ENCODE measurements around the gene CNKSR1. TPM values are rescaled to one million over a fixed set of nuclear protein-coding genes. Genes with fewer than 3 reads are reported as not detected.
A peak's percentile ranks its signal among the peaks of the same experiment; 100 is the strongest.

CNKSR1 gene
- total and polyA plus RNA-seq, 2 of the 13 experiments (the other 11 are each of a cell fraction or from before 2014, with no cell fraction given) = 3.4 to 8.9 TPM

GRCh38 chr1:26169669-26170471 is 7.4 kb upstream of the CNKSR1 start, which contains the start of gene ZNF593 (continued):
- TF ChIP-seq ZNF646 (CRISPR knock-in tag; IDR thresholded peaks at IDR 0.05) (no peak), ZNF274 (CRISPR knock-in tag; IDR thresholded peaks at IDR 0.05) (peak; percentile 80; the same call in 1 of the 2 replicates), ZNF710 (CRISPR knock-in tag; IDR thresholded peaks at IDR 0.05; ENCODE audit: borderline replicate concordance) (peak; percentile 84), ZNF484 (CRISPR knock-in tag; IDR thresholded peaks at IDR 0.05; ENCODE audit: borderline replicate concordance, low read depth) (peak; percentile 70; the same call in 1 of the 2 replicates), MYC (CRISPR knock-in tag; IDR thresholded peaks at IDR 0.05; ENCODE audit: borderline replicate concordance) (peak; percentile 99), IRX3 (CRISPR knock-in tag; IDR thresholded peaks at IDR 0.05; ENCODE audit: borderline replicate concordance, low read depth) (peak; percentile 93; the same call in 1 of the 2 replicates), ATF5 (CRISPR knock-in tag; IDR thresholded peaks at IDR 0.05; ENCODE audit: low read depth) (no peak), ISX (CRISPR knock-in tag; conservative IDR thresholded peaks at IDR 0.05) (peak; percentile 85), FOXO4 (CRISPR knock-in tag; conservative IDR thresholded peaks at IDR 0.05) (no peak), ZNF605 (CRISPR knock-in tag; IDR thresholded peaks at IDR 0.05) (peak; percentile 93), IKZF1 (IDR thresholded peaks at IDR 0.05) (no peak), ZNF431 (CRISPR knock-in tag; IDR thresholded peaks at IDR 0.05; ENCODE audit: borderline replicate concordance, low read depth) (no peak), ZNF367 (CRISPR knock-in tag; IDR thresholded peaks at IDR 0.05; ENCODE audit: borderline replicate concordance) (0 out of 2 replicates have a peak, but pooled peaks have one; percentile 65), CREB3 (CRISPR knock-in tag; IDR thresholded peaks at IDR 0.05) (peak; percentile 88; the same call in 1 of the 2 replicates), DRAP1 (CRISPR knock-in tag; IDR thresholded peaks at IDR 0.05) (peak; percentile 66), SIX1 (CRISPR knock-in tag; IDR thresholded peaks at IDR 0.05; ENCODE audit: borderline replicate concordance) (no peak)

Measured in HepG2 (cell line).